Body of pancreas (tissue), 4 donors: ENCODE results near the gene CLEC16A. TPM values are rescaled to one million over a fixed set of nuclear protein-coding genes. Genes with fewer than 3 reads are reported as not detected.

Source experiments
- ATAC-seq: fragments of 150-250 bp; one replicate; pipeline ENCODE4 v1.9.1; 2016
- DNase-seq, 4 donors: peaks; one replicate each; pipeline ENCODE4 v3.0.0-alpha.2; 2019
- H3K27ac ChIP-seq, 4 donors: fragments of 200-600 bp; sonication (generic); 1 replicate in 3 of 4; 2 replicates in 1 of 4; pipeline versions ENCODE4 v1.5.1 to v1.6.1; 2016 to 2019; ENCODE audit warnings: mild to moderate bottlenecking in 1 of 4, mixed read lengths in 1 of 4, moderate library complexity in 1 of 4
- H3K27me3 ChIP-seq, 2 donors: fragments of 200-600 bp; sonication (generic); one replicate each; pipeline ENCODE4 v1.6.0; 2016; ENCODE audit warnings: mild to moderate bottlenecking in 1 of 2
- H3K36me3 ChIP-seq, 2 donors: fragments of 200-600 bp; sonication (generic); replicated peaks in 1 of 2; 2 replicates each; pipeline ENCODE4 v1.5.1; 2016; ENCODE audit warnings: low read depth in 2 of 2; ENCODE audit not compliant: insufficient read depth in 1 of 2
- H3K4me1 ChIP-seq: fragments of 200-600 bp; sonication (generic); one replicate; pipeline ENCODE4 v1.6.0; 2016
- H3K4me3 ChIP-seq, 2 donors: fragments of 200-600 bp; sonication (generic); 1 replicate in 1 of 2; 2 replicates in 1 of 2; pipeline ENCODE4 v1.5.1; 2016 to 2019
- H3K9me3 ChIP-seq, 3 donors: fragments of 200-600 bp; sonication (generic); 1 replicate in 2 of 3; 2 replicates in 1 of 3; pipeline ENCODE4 v1.5.1; 2016
- CTCF ChIP-seq, 7 experiments: fragments of 450-650 bp in 4 of 7; fragments of 200-600 bp in 3 of 7; sonication (generic) in 3 of 7; IDR thresholded peaks; one replicate each; pipeline ENCODE4 v1.5.1; 2016 to 2019; ENCODE audit warnings: antibody characterized with exemption in 7 of 7
- POLR2A ChIP-seq, 3 donors: fragments of 450-650 bp; IDR thresholded peaks; one replicate each; pipeline ENCODE4 v1.6.1; 2016; ENCODE audit warnings: antibody characterized with exemption in 3 of 3, mild to moderate bottlenecking in 2 of 3
- WGBS, 2 donors: methylation state at CpG; one replicate each; pipeline ENCODE4 v1.1.5; 2017; 5-methylcytosine and 5-hydroxymethylcytosine counted together
- intact Hi-C: fragments of 100-400 bp; cut with DNase I; formaldehyde crosslinking; loops from one replicate; pipeline ENCODE4 v1.15.1; 2023
- total RNA-seq, 2 donors: library from RNA; depleted of rRNA; stranded (reverse); fragments of >200 nt; gene quantifications; one replicate each; pipeline ENCODE4 v1.1.0, GENCODE V29; 2016

Gene CLEC16A
- total RNA-seq, 2 donors from 2014 or later = 15.0 to 21.4 TPM

- intact Hi-C loops = no loop called here
- 73 to 81% methylated on average over 9 to 12 of the region's 12 CpGs for WGBS, 2 donors
- H3K27me3 ChIP-seq = no peaks in the 10 kb centered on the region
- H3K9me3 ChIP-seq = no peaks in the 10 kb centered on the region
- ATAC-seq (no peak), DNase-seq (peak in 1 of 4 donors; percentile 54)
- no peak for TF ChIP-seq POLR2A (IDR thresholded peaks at IDR 0.05)
- TF ChIP-seq CTCF (IDR thresholded peaks at IDR 0.05) = no peak
- no peak overlapping the region for H3K4me3 ChIP-seq
- H3K36me3 ChIP-seq = no peaks in the 10 kb centered on the region
- no peak overlapping the region for H3K27ac ChIP-seq
- no peaks in the 10 kb centered on the region for H3K4me1 ChIP-seq
Measured at GRCh38 chr16:11181899-11182279, 237.5 kb downstream of the CLEC16A start.

GRCh38 chr16:11182411-11182810 lies 238.0 kb downstream of the CLEC16A start:
- no peak for DNase-seq
- TF ChIP-seq POLR2A (IDR thresholded peaks at IDR 0.05) (no peak), CTCF (IDR thresholded peaks at IDR 0.05) (no peak)
- Histone ChIP-seq H3K36me3 (no peaks in the 10 kb centered on the region), H3K9me3 (no peaks in the 10 kb centered on the region), H3K4me3 (no peak overlapping the region), H3K27ac (no peak overlapping the region), H3K4me1 (no peaks in the 10 kb centered on the region), H3K27me3 (no peaks in the 10 kb centered on the region)
- WGBS, 2 donors = 84 to 89% methylated on average over 10 to 14 of the region's 14 CpGs
- no peak for ATAC-seq
- intact Hi-C loops = no loop called here

- ATAC-seq (no peak), DNase-seq (no peak)
- Histone ChIP-seq H3K27ac (no peak overlapping the region), H3K4me3 (no peak overlapping the region), H3K4me1 (no peaks in the 10 kb centered on the region), H3K9me3 (no peaks in the 10 kb centered on the region), H3K27me3 (no peaks in the 10 kb centered on the region), H3K36me3 (no peaks in the 10 kb centered on the region)
- intact Hi-C loops = no loop called here
- WGBS, 2 donors = 85 to 91% methylated on average over 17 to 22 of the region's 25 CpGs
- no peak for TF ChIP-seq POLR2A (IDR thresholded peaks at IDR 0.05)
- TF ChIP-seq CTCF (IDR thresholded peaks at IDR 0.05) = no peak
Measured at GRCh38 chr16:11183035-11183812, 238.9 kb downstream of the CLEC16A start.

GRCh38 chr16:11183951-11184350 lies 239.6 kb downstream of the CLEC16A start:
- intact Hi-C loops = no loop called here
- Histone ChIP-seq H3K4me3 (no peak overlapping the region), H3K36me3 (no peaks in the 10 kb centered on the region), H3K27ac (no peak overlapping the region), H3K9me3 (no peaks in the 10 kb centered on the region), H3K4me1 (no peaks in the 10 kb centered on the region), H3K27me3 (no peaks in the 10 kb centered on the region)
- TF ChIP-seq CTCF (IDR thresholded peaks at IDR 0.05) (no peak), POLR2A (IDR thresholded peaks at IDR 0.05) (no peak)
- 93 to 94% methylated on average over 10 of the region's 10 CpGs for whole genome bisulfite sequencing, 2 donors
- DNase-seq (no peak), ATAC-seq (no peak)

GRCh38 chr16:11187522-11188023 lies 243.2 kb downstream of the CLEC16A start:
- H3K4me1 ChIP-seq = no peaks in the 10 kb centered on the region
- no peaks in the 10 kb centered on the region for H3K36me3 ChIP-seq
- no peaks in the 10 kb centered on the region for H3K27me3 ChIP-seq
- no peak overlapping the region for H3K4me3 ChIP-seq
- 77 to 79% methylated on average over 6 of the region's 6 CpGs for WGBS, 2 donors
- DNase-seq (no peak), ATAC-seq (no peak)
- intact Hi-C loops = no loop called here
- no peaks in the 10 kb centered on the region for H3K9me3 ChIP-seq
- no peak overlapping the region for H3K27ac ChIP-seq
- TF ChIP-seq CTCF (IDR thresholded peaks at IDR 0.05) (no peak), POLR2A (IDR thresholded peaks at IDR 0.05) (no peak)
